Astrocyte (in vitro differentiated cells and primary cell): ENCODE measurements around the gene CCL28. TPM values are rescaled to one million over a fixed set of nuclear protein-coding genes. Genes with fewer than 3 reads are reported as not detected.

ENCODE experiments used
- DNase-seq: peaks from one replicate; pipeline ENCODE4 v3.0.0-alpha.2; 2010; ENCODE audit warnings: low read depth
- FAIRE-seq: peaks from 2 replicates; lab custom pipeline; 2011; peaks lifted over from hg19 to GRCh38; lab: Jason Lieb, UNC
- H2AFZ ChIP-seq: 2 replicates; pipeline ENCODE4 v1.6.0; 2012; ENCODE audit warnings: low read depth, low read length, inconsistent platforms
- H3K27ac ChIP-seq: 2 replicates; pipeline ENCODE4 v1.5.1; 2011; ENCODE audit warnings: low read depth, low read length, inconsistent platforms
- H3K27me3 ChIP-seq: 2 replicates; pipeline ENCODE4 v1.6.0; 2011; ENCODE audit warnings: low read length, inconsistent platforms; ENCODE audit not compliant: insufficient read depth
- H3K36me3 ChIP-seq: 2 replicates; pipeline ENCODE4 v1.5.1; 2011; ENCODE audit warnings: low read length, inconsistent platforms; ENCODE audit not compliant: insufficient read depth
- H3K4me1 ChIP-seq: 2 replicates; pipeline ENCODE4 v1.5.1; 2011; ENCODE audit warnings: low read length, inconsistent platforms; ENCODE audit not compliant: insufficient read depth
- H3K4me2 ChIP-seq: 2 replicates; pipeline ENCODE4 v1.6.0; 2012; ENCODE audit warnings: low read length, inconsistent platforms
- H3K4me3 ChIP-seq: 2 replicates; pipeline ENCODE4 v1.5.1; 2011; ENCODE audit warnings: low read depth, mild to moderate bottlenecking, low read length, inconsistent platforms; ENCODE audit not compliant: insufficient read depth
- H3K79me2 ChIP-seq: 2 replicates; pipeline ENCODE4 v1.6.0; 2012; ENCODE audit warnings: mild to moderate bottlenecking, low read length, inconsistent platforms; ENCODE audit not compliant: insufficient read depth
- H3K9ac ChIP-seq: 2 replicates; pipeline ENCODE4 v1.6.0; 2012; ENCODE audit warnings: mild to moderate bottlenecking, low read length, inconsistent platforms
- H3K9me3 ChIP-seq: 2 replicates; pipeline ENCODE4 v1.5.1; 2012; ENCODE audit warnings: low read depth, mild to moderate bottlenecking, low read length, inconsistent platforms; ENCODE audit not compliant: insufficient read depth
- H4K20me1 ChIP-seq: 2 replicates; pipeline ENCODE4 v1.6.0; 2012; ENCODE audit warnings: low read length, inconsistent platforms; ENCODE audit not compliant: insufficient read depth
- H3K27ac Mint-ChIP-seq: one replicate; pipeline ENCODE4 v1.8.0; 2021; ENCODE audit warnings: mild to moderate bottlenecking, mixed read lengths; ENCODE audit not compliant: unreplicated experiment
- H3K27me3 Mint-ChIP-seq: one replicate; pipeline ENCODE4 v1.8.0; 2021; ENCODE audit warnings: low read depth, mixed read lengths; ENCODE audit not compliant: unreplicated experiment
- H3K36me3 Mint-ChIP-seq: one replicate; pipeline ENCODE4 v1.8.0; 2021; ENCODE audit warnings: low read depth, mixed read lengths; ENCODE audit not compliant: unreplicated experiment
- H3K4me1 Mint-ChIP-seq: one replicate; pipeline ENCODE4 v1.8.0; 2021; ENCODE audit warnings: low read depth, mixed read lengths; ENCODE audit not compliant: unreplicated experiment
- H3K4me3 Mint-ChIP-seq: one replicate; pipeline ENCODE4 v1.8.0; 2021; ENCODE audit warnings: mild to moderate bottlenecking, moderate library complexity, mixed read lengths; ENCODE audit not compliant: unreplicated experiment
- H3K9me3 Mint-ChIP-seq: one replicate; pipeline ENCODE4 v1.8.0; 2021; ENCODE audit warnings: mild to moderate bottlenecking, mixed read lengths; ENCODE audit not compliant: unreplicated experiment
- EZH2 ChIP-seq: IDR thresholded peaks from 2 replicates; pipeline ENCODE4 v1.6.1; 2012; ENCODE audit warnings: mild to moderate bottlenecking, low read length, inconsistent platforms; ENCODE audit not compliant: insufficient read depth
- total RNA-seq: library from RNA; stranded (reverse); gene quantifications from 2 replicates; pipeline ENCODE4 v1.2.1, GENCODE V29; 2021
- TF ChIP-seq, protein P1 (sequence below): IDR thresholded peaks from 2 replicates; pipeline ENCODE4 v1.5.1; 2011; ENCODE audit warnings: low read depth, mild to moderate bottlenecking, inconsistent platforms, low read length, moderate library complexity; ENCODE audit not compliant: insufficient read depth

The CCL28 gene
- total RNA-seq, 1 donor from 2014 or later: 0.16 TPM

GRCh38 chr5:43416803-43417394, 4.7 kb upstream of the CCL28 start:
- FAIRE-seq (no peak), DNase-seq (no peak)
- Mint-ChIP-seq H3K4me3 (no peak overlapping the region), H3K4me1 (peaks cover 7% of the 10 kb centered on the region), H3K9me3 (no peaks in the 10 kb centered on the region), H3K27ac (no peak overlapping the region), H3K27me3 (no peaks in the 10 kb centered on the region), H3K36me3 (no peaks in the 10 kb centered on the region)
- no peak overlapping the region for H3K27ac ChIP-seq
- H3K9ac ChIP-seq: no peak overlapping the region
- H4K20me1 ChIP-seq: no peaks in the 10 kb centered on the region
- no peaks in the 10 kb centered on the region for H3K79me2 ChIP-seq
- no peaks in the 10 kb centered on the region for H3K9me3 ChIP-seq
- H3K36me3 ChIP-seq: no peaks in the 10 kb centered on the region
- H2AFZ ChIP-seq: no peak overlapping the region
- TF ChIP-seq, protein P1, sequence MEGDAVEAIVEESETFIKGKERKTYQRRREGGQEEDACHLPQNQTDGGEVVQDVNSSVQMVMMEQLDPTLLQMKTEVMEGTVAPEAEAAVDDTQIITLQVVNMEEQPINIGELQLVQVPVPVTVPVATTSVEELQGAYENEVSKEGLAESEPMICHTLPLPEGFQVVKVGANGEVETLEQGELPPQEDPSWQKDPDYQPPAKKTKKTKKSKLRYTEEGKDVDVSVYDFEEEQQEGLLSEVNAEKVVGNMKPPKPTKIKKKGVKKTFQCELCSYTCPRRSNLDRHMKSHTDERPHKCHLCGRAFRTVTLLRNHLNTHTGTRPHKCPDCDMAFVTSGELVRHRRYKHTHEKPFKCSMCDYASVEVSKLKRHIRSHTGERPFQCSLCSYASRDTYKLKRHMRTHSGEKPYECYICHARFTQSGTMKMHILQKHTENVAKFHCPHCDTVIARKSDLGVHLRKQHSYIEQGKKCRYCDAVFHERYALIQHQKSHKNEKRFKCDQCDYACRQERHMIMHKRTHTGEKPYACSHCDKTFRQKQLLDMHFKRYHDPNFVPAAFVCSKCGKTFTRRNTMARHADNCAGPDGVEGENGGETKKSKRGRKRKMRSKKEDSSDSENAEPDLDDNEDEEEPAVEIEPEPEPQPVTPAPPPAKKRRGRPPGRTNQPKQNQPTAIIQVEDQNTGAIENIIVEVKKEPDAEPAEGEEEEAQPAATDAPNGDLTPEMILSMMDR: no peak
- no peak for TF ChIP-seq EZH2
- peaks cover 9% of the 10 kb centered on the region for H3K4me1 ChIP-seq
- no peak overlapping the region for H3K4me3 ChIP-seq
- H3K4me2 ChIP-seq: no peak overlapping the region
- H3K27me3 ChIP-seq: no peaks in the 10 kb centered on the region

DNA sequence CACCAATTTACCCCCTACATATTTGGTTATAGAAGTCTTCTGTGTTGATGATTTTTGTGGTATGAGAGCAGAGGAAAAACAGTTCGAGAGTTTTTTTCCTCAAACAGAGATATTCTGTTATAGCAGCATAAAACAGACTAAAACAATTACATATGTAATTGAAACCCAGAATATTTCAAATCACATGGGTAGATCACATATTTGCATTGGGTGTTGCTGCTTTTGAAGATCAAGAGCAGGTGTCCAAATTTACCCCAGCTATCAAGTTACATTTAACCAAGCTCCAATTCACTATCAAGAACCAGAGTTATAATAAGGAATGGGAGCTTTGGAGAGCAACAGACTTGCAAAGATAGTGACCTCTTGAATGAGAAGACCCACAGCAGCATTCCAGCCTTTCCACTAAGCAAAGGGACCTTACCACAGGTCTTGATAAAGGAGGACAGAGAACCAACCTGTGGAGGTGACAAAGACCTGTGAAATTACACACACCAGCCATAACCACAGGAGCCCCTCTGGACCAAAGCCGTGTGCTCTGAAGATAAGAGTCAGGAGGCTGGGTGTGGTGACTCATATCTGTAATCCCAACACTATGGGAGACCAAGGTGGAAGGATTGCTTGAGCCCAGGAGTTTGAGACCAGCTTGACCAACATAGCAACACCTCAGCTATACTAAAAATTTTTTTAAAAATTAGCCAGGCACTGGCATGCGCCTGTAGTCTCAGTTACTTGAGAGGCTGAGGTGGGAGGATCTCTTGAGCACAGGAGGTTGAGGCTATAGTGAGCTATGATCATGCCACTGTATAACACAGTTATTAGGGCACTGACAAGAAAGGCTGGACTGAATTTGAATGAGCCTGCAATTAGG, 4.0 kb upstream of the CCL28 start:
- Histone ChIP-seq H2AFZ (no peak overlapping the region), H3K27ac (no peak overlapping the region), H3K9ac (no peak overlapping the region), H3K27me3 (no peaks in the 10 kb centered on the region), H3K4me1 (peaks cover 3% of the 10 kb centered on the region), H3K4me2 (no peak overlapping the region), H3K4me3 (no peak overlapping the region), H4K20me1 (no peaks in the 10 kb centered on the region), H3K79me2 (no peaks in the 10 kb centered on the region), H3K36me3 (no peaks in the 10 kb centered on the region), H3K9me3 (no peaks in the 10 kb centered on the region)
- H3K27ac Mint-ChIP-seq: no peak overlapping the region
- peaks cover 8% of the 10 kb centered on the region for H3K4me1 Mint-ChIP-seq
- TF ChIP-seq, protein P1: no peak
- no peak for TF ChIP-seq EZH2
- no peaks in the 10 kb centered on the region for H3K36me3 Mint-ChIP-seq
- H3K4me3 Mint-ChIP-seq: no peak overlapping the region
- peaks cover 4% of the 10 kb centered on the region for H3K27me3 Mint-ChIP-seq
- H3K9me3 Mint-ChIP-seq: no peaks in the 10 kb centered on the region
- FAIRE-seq (no peak), DNase-seq (peak; percentile 45)

DNA sequence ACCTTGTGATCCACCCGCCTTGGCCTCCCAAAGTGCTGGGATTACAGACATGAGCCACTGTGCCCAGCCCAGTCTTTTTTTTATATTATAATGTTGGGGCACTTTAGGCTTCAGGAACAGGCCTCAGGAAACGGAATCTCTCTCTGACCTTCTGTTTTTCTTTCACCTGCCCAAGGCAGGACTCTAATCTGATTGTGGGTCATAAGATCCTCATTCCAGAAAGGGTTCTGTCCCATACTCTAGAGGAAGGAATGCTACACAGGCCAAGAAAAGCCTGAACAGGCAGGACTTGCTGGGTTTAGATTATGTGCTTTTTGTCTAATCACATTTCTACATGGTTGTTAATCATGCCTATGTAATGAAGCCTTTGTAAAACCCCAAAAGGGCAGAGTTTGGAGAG, 1.8 kb upstream of the CCL28 start:
- no peaks in the 10 kb centered on the region for H3K36me3 Mint-ChIP-seq
- no peak for FAIRE-seq

More for the DNA sequence above, 1.8 kb upstream of the CCL28 start:
- no peak overlapping the region for H2AFZ ChIP-seq
- no peak overlapping the region for H3K4me2 ChIP-seq
- H3K9ac ChIP-seq: no peak overlapping the region
- H3K9me3 Mint-ChIP-seq: no peaks in the 10 kb centered on the region
- H3K4me1 Mint-ChIP-seq: peaks cover 4% of the 10 kb centered on the region
- no peaks in the 10 kb centered on the region for H3K4me1 ChIP-seq
- no peak for DNase-seq
- H3K36me3 ChIP-seq: no peaks in the 10 kb centered on the region
- no peaks in the 10 kb centered on the region for H4K20me1 ChIP-seq
- H3K4me3 Mint-ChIP-seq: no peak overlapping the region
- H3K4me3 ChIP-seq: no peak overlapping the region
- no peak for TF ChIP-seq EZH2
- TF ChIP-seq, protein P1: no peak
- H3K79me2 ChIP-seq: no peaks in the 10 kb centered on the region
- H3K27me3 ChIP-seq: no peaks in the 10 kb centered on the region
- H3K27ac ChIP-seq: no peak overlapping the region
- no peak overlapping the region for H3K27ac Mint-ChIP-seq
- H3K9me3 ChIP-seq: no peaks in the 10 kb centered on the region
- H3K27me3 Mint-ChIP-seq: peaks cover 6% of the 10 kb centered on the region
